Nephron progenitor cell (in vitro differentiated cells): ENCODE measurements around the gene ZNF831.

Experiments used
- DNase-seq: peaks from one replicate; pipeline ENCODE4 v3.0.0; 2021
- H3K27ac Mint-ChIP-seq: 2 replicates; pipeline ENCODE4 v1.8.0; 2021; ENCODE audit warnings: mild to moderate bottlenecking, moderate library complexity, mixed read lengths
- H3K27me3 Mint-ChIP-seq: 2 replicates; pipeline ENCODE4 v1.8.0; 2021; ENCODE audit warnings: mild to moderate bottlenecking, low read depth, mixed read lengths; ENCODE audit not compliant: poor library complexity
- H3K36me3 Mint-ChIP-seq: 2 replicates; pipeline ENCODE4 v1.8.0; 2021; ENCODE audit warnings: low read depth, mixed read lengths
- H3K4me1 Mint-ChIP-seq: 2 replicates; pipeline ENCODE4 v1.8.0; 2021; ENCODE audit warnings: mixed read lengths
- H3K4me3 Mint-ChIP-seq: 2 replicates; pipeline ENCODE4 v1.8.0; 2021; ENCODE audit warnings: mild to moderate bottlenecking, moderate library complexity, mixed read lengths
- H3K9me3 Mint-ChIP-seq: 2 replicates; pipeline ENCODE4 v1.8.0; 2021; ENCODE audit warnings: mild to moderate bottlenecking, moderate library complexity, mixed read lengths
- CTCF ChIP-seq: fragments of 200-600 bp; sonication (generic); IDR thresholded peaks from 2 replicates; pipeline ENCODE4 v1.5.0; 2021; ENCODE audit warnings: antibody characterized with exemption

The ZNF831 gene

GRCh38 chr20:59165891-59166709, 2.5 kb downstream of the ZNF831 start:
- peaks cover 30% of the 10 kb centered on the region for H3K9me3 Mint-ChIP-seq
- TF ChIP-seq CTCF = no peak
- DNase-seq = no peak
- no peak overlapping the region for H3K4me3 Mint-ChIP-seq
- no peaks in the 10 kb centered on the region for H3K4me1 Mint-ChIP-seq
- H3K27ac Mint-ChIP-seq = no peak overlapping the region
- H3K36me3 Mint-ChIP-seq = peaks cover 6% of the 10 kb centered on the region
- peaks cover 16% of the 10 kb centered on the region for H3K27me3 Mint-ChIP-seq

GRCh38 chr20:59170406-59171349, 7.1 kb downstream of the ZNF831 start:
- Mint-ChIP-seq H3K4me3 (no peak overlapping the region), H3K36me3 (peaks cover 6% of the 10 kb centered on the region), H3K4me1 (peaks cover under 1% of the 10 kb centered on the region), H3K27me3 (peaks cover 20% of the 10 kb centered on the region), H3K9me3 (peaks cover 20% of the 10 kb centered on the region), H3K27ac (no peak overlapping the region)
- DNase-seq = no peak
- no peak for TF ChIP-seq CTCF

- no peak for TF ChIP-seq CTCF
- Mint-ChIP-seq H3K4me3 (no peak overlapping the region), H3K9me3 (peaks cover 20% of the 10 kb centered on the region)
Observed at GRCh38 chr20:59171986-59172385, 8.4 kb downstream of the ZNF831 start.

GRCh38 chr20:59173938-59174491, 10.4 kb downstream of the ZNF831 start:
- Mint-ChIP-seq H3K27ac (no peak overlapping the region), H3K9me3 (peaks cover 15% of the 10 kb centered on the region), H3K27me3 (peaks cover 21% of the 10 kb centered on the region), H3K4me3 (no peak overlapping the region), H3K4me1 (peaks cover 6% of the 10 kb centered on the region), H3K36me3 (peaks cover 1% of the 10 kb centered on the region)
- TF ChIP-seq CTCF = no peak
- no peak for DNase-seq

More at GRCh38 chr20:59171986-59172385, 8.4 kb downstream of the ZNF831 start:
- Mint-ChIP-seq H3K36me3 (peaks cover 6% of the 10 kb centered on the region), H3K27me3 (peaks cover 17% of the 10 kb centered on the region), H3K4me1 (peaks cover 5% of the 10 kb centered on the region), H3K27ac (no peak overlapping the region)
- DNase-seq = no peak

GRCh38 chr20:59175002-59175401, 11.4 kb downstream of the ZNF831 start:
- Mint-ChIP-seq H3K36me3 (no peaks in the 10 kb centered on the region), H3K4me3 (no peak overlapping the region), H3K4me1 (peaks cover 12% of the 10 kb centered on the region), H3K9me3 (peaks cover 6% of the 10 kb centered on the region), H3K27ac (no peak overlapping the region), H3K27me3 (peaks cover 17% of the 10 kb centered on the region)
- no peak for TF ChIP-seq CTCF
- no peak for DNase-seq
